Motor neuron (in vitro differentiated cells): ENCODE data around the gene MICU1. TPM values are rescaled to one million over a fixed set of nuclear protein-coding genes. Genes with fewer than 3 reads are reported as not detected.
A peak's percentile ranks its signal among the peaks of the same experiment; 100 is the strongest.

Experiments used
- ATAC-seq, 8 experiments: fragments of 200-7000 bp; cut with Tn5 transposase; replicated peaks in 6 of 8; 2 replicates each; pipeline ENCODE4 v1.8.0; 2021; ENCODE audit warnings: mild to moderate bottlenecking in 8 of 8, moderate library complexity in 8 of 8
- H3K27ac ChIP-seq, 2 donors: fragments of 250-450 bp; sonication (Bioruptor Pico); 2 replicates each; pipeline ENCODE4 v1.9.0; 2021; ENCODE audit warnings: antibody characterized with exemption in 2 of 2, mild to moderate bottlenecking in 2 of 2, moderate library complexity in 1 of 2
- H3K4me1 ChIP-seq, 2 donors: fragments of 250-450 bp; sonication (Bioruptor Pico); replicated peaks in 1 of 2; 2 replicates each; pipeline ENCODE4 v1.6.1; 2021; ENCODE audit warnings: antibody characterized with exemption in 2 of 2, mild to moderate bottlenecking in 2 of 2, moderate library complexity in 1 of 2
- H3K4me3 ChIP-seq, 5 donors: fragments of 250-450 bp; sonication (Bioruptor Pico); 2 replicates each; pipeline ENCODE4 v1.9.0; 2021; ENCODE audit warnings: antibody characterized with exemption in 5 of 5, mild to moderate bottlenecking in 5 of 5, moderate library complexity in 4 of 5
- WGBS, 10 experiments: fragments of 450-650 bp; shearing (Covaris generic); methylation state at CpG; one replicate each; pipeline ENCODE4 v1.0.0; 2022; 5-methylcytosine and 5-hydroxymethylcytosine counted together
- in situ Hi-C, 9 experiments: fragments of 400-800 bp; cut with MboI; loops; one replicate each; pipeline ENCODE4 v1.15.0; 2021; ENCODE audit warnings: low sequenced_read_pairs in 9 of 9, low pct_unique_long_range_greater_than_20kb in 2 of 9; ENCODE audit not compliant: unreplicated experiment in 9 of 9
- total RNA-seq, 8 experiments: library from RNA; unstranded; fragments of 300-600 nt; gene quantifications; 2 replicates each; pipeline versions ENCODE4 v1.2.3 to v1.2.4, GENCODE V29; 2022

Gene MICU1
- total RNA-seq, 8 experiments from 2014 or later, result 26.5 to 54.5 (median 32.7) TPM

DNA sequence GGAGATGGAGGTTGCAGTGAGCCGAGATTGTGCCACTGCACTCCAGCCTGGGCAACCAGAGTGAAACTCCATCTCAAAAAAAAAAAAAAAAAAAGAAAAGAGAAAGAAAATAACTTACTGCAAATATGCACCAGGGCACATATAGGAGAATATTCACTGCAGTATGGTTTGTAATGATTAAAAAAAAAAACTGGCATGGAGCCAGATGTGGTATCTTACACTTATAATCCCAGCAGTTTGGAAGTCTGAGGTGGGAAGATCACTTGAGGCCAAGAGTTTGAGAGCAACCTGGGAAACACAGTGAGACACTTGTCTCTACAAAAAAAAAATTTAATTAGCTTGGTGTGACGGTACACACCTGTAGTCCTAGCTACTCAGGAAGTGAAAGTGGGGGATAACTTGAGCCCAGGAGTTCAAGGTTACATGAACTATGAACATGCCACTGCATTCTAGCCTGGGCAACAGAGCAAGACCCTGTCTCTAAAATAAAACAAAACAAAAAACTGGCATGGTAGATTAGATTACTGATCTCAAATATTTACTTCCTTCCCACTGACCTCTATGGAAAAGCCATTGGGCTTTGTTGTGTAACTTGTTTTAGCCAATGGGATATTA, 85.6 kb downstream of the MICU1 start:
- H3K27ac ChIP-seq, result no peak overlapping the region
- 63 to 100% (median 100%) methylated on average over 1 to 2 of the region's 2 CpGs; no CpG with 5 or more reads in 1 of the 10 experiments for WGBS, 10 experiments
- in situ Hi-C loops, result no loop called here
- H3K4me3 ChIP-seq, result no peak overlapping the region
- no peaks in the 10 kb centered on the region for H3K4me1 ChIP-seq
- ATAC-seq, result no peak

DNA sequence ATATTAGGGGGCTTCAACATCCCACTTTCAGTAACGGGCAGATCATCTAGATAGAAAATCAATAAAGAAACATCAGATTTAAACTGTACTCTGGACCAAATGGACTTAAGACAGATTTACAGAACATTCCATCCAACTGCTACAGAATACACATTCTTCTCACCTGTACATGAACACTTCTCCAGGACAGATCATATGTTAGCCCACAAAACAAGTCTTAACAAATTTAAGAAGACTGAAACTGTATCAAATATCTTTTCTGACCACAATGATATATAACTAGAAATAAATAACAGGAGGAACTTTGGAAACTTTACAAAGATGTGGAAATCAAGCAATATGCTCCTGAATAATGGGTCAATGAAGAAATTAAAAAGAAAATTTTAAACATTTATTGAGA, 86.7 kb downstream of the MICU1 start:
- H3K4me3 ChIP-seq, result no peak overlapping the region
- ATAC-seq, result no peak
- in situ Hi-C loops, result no loop called here
- H3K27ac ChIP-seq, result no peak overlapping the region
- WGBS, 10 experiments, result 50 to 100% (median 100%) methylated on average over 1 of the region's 1 CpG; no CpG with 5 or more reads in 3 of the 10 experiments
- no peaks in the 10 kb centered on the region for H3K4me1 ChIP-seq

DNA sequence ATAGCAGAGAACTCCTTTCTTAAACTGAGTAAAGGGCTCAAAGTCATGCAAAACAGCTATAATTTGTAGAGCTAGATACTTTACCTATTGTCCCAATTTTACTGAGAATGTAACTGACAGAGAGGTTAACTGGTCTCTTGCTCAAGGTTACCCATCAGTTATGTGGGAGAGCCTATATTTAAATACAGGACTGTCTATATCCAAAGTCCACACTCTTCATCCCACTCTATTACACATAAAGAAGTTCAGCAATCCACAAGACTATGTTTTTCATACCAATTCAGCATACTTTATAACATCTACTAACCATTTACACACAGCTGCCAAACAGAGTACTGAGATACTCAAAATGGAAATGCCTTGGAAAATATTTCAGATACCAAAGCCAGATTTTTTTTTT, 100.2 kb downstream of the MICU1 start:
- Histone ChIP-seq H3K4me1 (peaks cover 0 to 6% of the 10 kb centered on the region in 2 donors), H3K4me3 (no peak overlapping the region), H3K27ac (no peak overlapping the region)
- in situ Hi-C loops, result no loop called here
- ATAC-seq, result no peak

- Histone ChIP-seq H3K4me1 (peaks cover 0 to 6% of the 10 kb centered on the region in 2 donors), H3K4me3 (no peak overlapping the region), H3K27ac (no peak overlapping the region)
- peak; percentile 39 to 71 (median 62) for ATAC-seq
- in situ Hi-C loops, result no loop called here
- WGBS, 10 experiments, result 17 to 70% (median 48%) methylated on average over 1 to 5 of the region's 5 CpGs
Observed at GRCh38 chr10:72525277-72525676, 100.6 kb downstream of the MICU1 start.

DNA sequence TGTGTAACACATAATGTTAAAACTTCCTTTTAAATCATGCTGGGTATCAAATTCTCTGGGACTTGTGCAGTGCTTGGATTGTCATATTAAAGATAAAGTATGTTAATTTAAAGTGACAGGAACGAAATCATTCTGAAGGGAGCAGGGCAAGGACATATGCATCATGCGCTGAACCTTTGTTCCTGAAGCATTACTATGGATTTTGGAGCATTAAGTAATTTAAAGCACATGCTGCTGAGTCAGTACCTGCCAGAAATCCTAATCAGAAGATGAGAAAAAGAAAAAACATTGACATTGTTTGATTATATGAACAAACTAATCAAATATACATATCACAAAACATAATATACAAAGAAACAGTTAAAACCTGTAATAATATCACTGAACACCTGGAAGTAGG, 101.4 kb downstream of the MICU1 start:
- WGBS, 10 experiments, result 60 to 100% (median 79%) methylated on average over 1 to 2 of the region's 2 CpGs; no CpG with 5 or more reads in 3 of the 10 experiments
- Histone ChIP-seq H3K4me3 (no peak overlapping the region), H3K4me1 (peaks cover 0 to 6% of the 10 kb centered on the region in 2 donors), H3K27ac (no peak overlapping the region)
- ATAC-seq, result no peak
- in situ Hi-C loops, result no loop called here

DNA sequence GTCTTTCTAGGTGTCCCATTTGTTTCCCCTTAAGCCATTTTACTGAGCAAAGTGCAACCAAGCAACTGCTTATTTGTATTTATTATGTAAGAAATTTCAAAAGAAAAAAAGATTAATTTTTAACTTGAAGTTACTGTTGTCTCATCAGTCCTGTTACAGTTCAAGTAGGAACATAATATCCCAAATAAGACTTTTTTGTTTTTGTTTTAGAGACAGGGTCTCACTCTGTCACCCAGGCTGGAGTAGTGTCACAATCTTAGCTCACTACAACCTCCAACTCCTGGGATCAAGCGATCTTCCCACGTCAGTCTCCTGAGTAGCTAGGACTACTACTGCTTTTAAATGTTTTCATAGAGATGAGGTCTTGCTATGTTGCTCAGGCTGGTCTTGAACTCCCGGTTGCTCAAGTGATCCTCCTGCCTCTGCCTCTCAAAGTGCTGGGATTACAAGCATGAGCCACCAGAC, 101.9 kb downstream of the MICU1 start:
- Histone ChIP-seq H3K4me1 (peaks cover 0 to 6% of the 10 kb centered on the region in 2 donors), H3K27ac (no peak overlapping the region), H3K4me3 (no peak overlapping the region)
- in situ Hi-C loops, result no loop called here
- 90 to 100% (median 98%) methylated on average over 1 to 3 of the region's 3 CpGs; no CpG with 5 or more reads in 4 of the 10 experiments for WGBS, 10 experiments
- ATAC-seq, result no peak

GRCh38 chr10:72523062-72523461, 102.8 kb downstream of the MICU1 start:
- in situ Hi-C loops, result no loop called here
- no peak for ATAC-seq
- Histone ChIP-seq H3K27ac (no peak overlapping the region), H3K4me3 (no peak overlapping the region), H3K4me1 (peaks cover 0 to 6% of the 10 kb centered on the region in 2 donors)
- WGBS, 10 experiments, result 92 to 100% (median 97%) methylated on average over 1 to 5 of the region's 5 CpGs

DNA sequence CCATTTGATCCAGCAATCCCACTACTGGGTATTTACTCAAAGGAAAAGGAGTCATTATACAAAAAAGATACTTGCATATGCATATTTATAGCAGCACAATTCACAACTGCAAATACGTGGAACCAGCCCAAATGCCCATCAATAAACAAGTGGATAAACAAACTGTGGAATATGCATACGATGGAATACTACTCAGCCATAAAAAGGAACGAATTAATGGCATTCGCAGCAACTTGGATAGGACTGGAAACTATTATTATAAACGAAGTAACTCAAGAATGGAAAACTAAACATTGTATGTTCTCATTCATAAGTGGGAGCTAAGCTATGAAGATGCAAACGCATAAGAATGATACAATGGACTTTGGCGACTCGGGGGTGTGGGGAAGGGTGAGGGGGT, 108.6 kb downstream of the MICU1 start:
- WGBS, 10 experiments, result 56 to 100% (median 92%) methylated on average over 2 to 7 of the region's 8 CpGs
- Histone ChIP-seq H3K27ac (no peak overlapping the region), H3K4me1 (no peaks in the 10 kb centered on the region), H3K4me3 (no peak overlapping the region)
- no peak for ATAC-seq
- in situ Hi-C loops, result no loop called here

- in situ Hi-C loops, result no loop called here
- no peak overlapping the region for H3K27ac ChIP-seq
- no peak for ATAC-seq
- H3K4me3 ChIP-seq, result no peak overlapping the region
- WGBS, 10 experiments, result 20 to 100% (median 88%) methylated on average over 1 to 2 of the region's 2 CpGs; no CpG with 5 or more reads in 3 of the 10 experiments
- no peaks in the 10 kb centered on the region for H3K4me1 ChIP-seq
Observed at GRCh38 chr10:72515455-72515854, 110.4 kb downstream of the MICU1 start.

GRCh38 chr10:72513910-72514309, 112.0 kb downstream of the MICU1 start:
- in situ Hi-C loops, result no loop called here
- Histone ChIP-seq H3K4me3 (no peak overlapping the region), H3K4me1 (no peaks in the 10 kb centered on the region), H3K27ac (no peak overlapping the region)
- no peak for ATAC-seq

- WGBS, 10 experiments, result 73 to 100% (median 91%) methylated on average over 1 to 5 of the region's 5 CpGs
- Histone ChIP-seq H3K27ac (no peak overlapping the region), H3K4me1 (no peaks in the 10 kb centered on the region), H3K4me3 (no peak overlapping the region)
- in situ Hi-C loops, result no loop called here
- ATAC-seq, result no peak
Observed at GRCh38 chr10:72511459-72511858, 114.4 kb downstream of the MICU1 start.

GRCh38 chr10:72509941-72510340, 115.9 kb downstream of the MICU1 start:
- no peak for ATAC-seq
- in situ Hi-C loops, result no loop called here
- WGBS, 10 experiments, result 83 to 100% (median 100%) methylated on average over 1 of the region's 1 CpG; no CpG with 5 or more reads in 2 of the 10 experiments
- Histone ChIP-seq H3K4me1 (no peaks in the 10 kb centered on the region), H3K4me3 (no peak overlapping the region), H3K27ac (no peak overlapping the region)

- H3K4me1 ChIP-seq, result no peaks in the 10 kb centered on the region
- ATAC-seq, result no peak
- in situ Hi-C loops, result no loop called here
- WGBS, 10 experiments, result 88 to 100% (median 98%) methylated on average over 1 to 4 of the region's 4 CpGs
- H3K4me3 ChIP-seq, result no peak overlapping the region
- no peak overlapping the region for H3K27ac ChIP-seq
Observed at GRCh38 chr10:72509206-72509799, 116.6 kb downstream of the MICU1 start.

GRCh38 chr10:72508033-72508432, 117.8 kb downstream of the MICU1 start:
- 30 to 80% (median 69%) methylated on average over 2 of the region's 2 CpGs; no CpG with 5 or more reads in 1 of the 10 experiments for WGBS, 10 experiments
- no peaks in the 10 kb centered on the region for H3K4me1 ChIP-seq
- no peak overlapping the region for H3K4me3 ChIP-seq
- in situ Hi-C loops, result no loop called here
- ATAC-seq, result no peak
- no peak overlapping the region for H3K27ac ChIP-seq
